ENCODE data around the gene MAB21L3. TPM values are rescaled to one million over a fixed set of nuclear protein-coding genes. Genes with fewer than 3 reads are reported as not detected.

Gene MAB21L3
- total RNA-seq, 4 donors from 2014 or later, result not detected

- Histone ChIP-seq H3K27ac (no peak overlapping the region), H3K36me3 (no peaks in the 10 kb centered on the region), H3K4me1 (no peaks in the 10 kb centered on the region), H3K9me3 (no peaks in the 10 kb centered on the region), H3K4me3 (no peak overlapping the region), H3K27me3 (no peaks in the 10 kb centered on the region)
- intact Hi-C loops (cut with DNase I; ENCODE audit: low total_unique reads), result no loop called here
- TF ChIP-seq, protein P1, sequence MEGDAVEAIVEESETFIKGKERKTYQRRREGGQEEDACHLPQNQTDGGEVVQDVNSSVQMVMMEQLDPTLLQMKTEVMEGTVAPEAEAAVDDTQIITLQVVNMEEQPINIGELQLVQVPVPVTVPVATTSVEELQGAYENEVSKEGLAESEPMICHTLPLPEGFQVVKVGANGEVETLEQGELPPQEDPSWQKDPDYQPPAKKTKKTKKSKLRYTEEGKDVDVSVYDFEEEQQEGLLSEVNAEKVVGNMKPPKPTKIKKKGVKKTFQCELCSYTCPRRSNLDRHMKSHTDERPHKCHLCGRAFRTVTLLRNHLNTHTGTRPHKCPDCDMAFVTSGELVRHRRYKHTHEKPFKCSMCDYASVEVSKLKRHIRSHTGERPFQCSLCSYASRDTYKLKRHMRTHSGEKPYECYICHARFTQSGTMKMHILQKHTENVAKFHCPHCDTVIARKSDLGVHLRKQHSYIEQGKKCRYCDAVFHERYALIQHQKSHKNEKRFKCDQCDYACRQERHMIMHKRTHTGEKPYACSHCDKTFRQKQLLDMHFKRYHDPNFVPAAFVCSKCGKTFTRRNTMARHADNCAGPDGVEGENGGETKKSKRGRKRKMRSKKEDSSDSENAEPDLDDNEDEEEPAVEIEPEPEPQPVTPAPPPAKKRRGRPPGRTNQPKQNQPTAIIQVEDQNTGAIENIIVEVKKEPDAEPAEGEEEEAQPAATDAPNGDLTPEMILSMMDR (IDR thresholded peaks at IDR 0.05), result no peak
- TF ChIP-seq POLR2A (IDR thresholded peaks at IDR 0.05), result no peak
- no peak for DNase-seq
Observed at GRCh38 chr1:116099379-116099778, 11.8 kb upstream of the MAB21L3 start.

DNA sequence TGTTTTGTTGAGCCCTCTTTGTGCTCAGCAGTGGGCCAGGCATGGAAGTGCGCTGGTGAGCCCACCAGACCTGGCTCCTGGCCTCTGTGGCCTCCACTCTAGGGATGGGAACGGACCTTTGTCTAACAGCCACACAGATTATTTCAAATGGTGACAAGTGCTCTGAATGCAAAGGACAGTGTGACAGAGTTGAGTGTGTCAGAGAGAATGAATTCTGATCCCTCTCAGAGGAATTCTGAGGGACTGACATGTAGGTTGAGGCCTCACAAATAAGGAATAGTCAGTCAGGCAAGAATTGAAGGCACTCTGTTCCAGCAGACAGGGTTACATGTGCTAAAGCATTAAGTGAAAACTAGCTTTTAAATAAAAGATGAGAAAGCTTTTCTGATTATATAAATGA lies 11.3 kb upstream of the MAB21L3 start:
- Histone ChIP-seq H3K4me3 (no peak overlapping the region), H3K4me1 (no peaks in the 10 kb centered on the region), H3K9me3 (no peaks in the 10 kb centered on the region), H3K36me3 (no peaks in the 10 kb centered on the region), H3K27ac (no peak overlapping the region), H3K27me3 (no peaks in the 10 kb centered on the region)
- intact Hi-C loops (cut with DNase I; ENCODE audit: low total_unique reads), result no loop called here
- TF ChIP-seq POLR2A (IDR thresholded peaks at IDR 0.05), result no peak
- DNase-seq, result no peak

DNA sequence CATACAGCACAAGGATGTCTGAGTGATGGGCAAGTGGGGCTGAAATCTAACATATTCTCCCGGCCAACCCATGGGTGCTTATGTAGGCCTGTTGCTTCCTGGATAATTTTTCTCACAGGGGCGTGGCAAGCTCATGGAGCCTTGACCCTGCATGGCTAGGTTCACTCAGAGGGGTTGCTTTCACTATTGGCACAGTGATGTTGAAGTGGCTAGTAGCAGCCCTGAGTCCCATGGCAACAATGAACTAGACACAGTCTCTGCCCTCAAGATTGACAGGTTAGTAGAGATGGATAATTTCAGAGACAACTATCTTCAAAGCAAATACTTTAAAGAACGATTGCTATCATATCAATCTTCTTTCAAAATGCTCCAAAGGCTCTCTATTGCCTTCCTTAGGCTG lies 6.5 kb upstream of the MAB21L3 start:
- intact Hi-C loops (cut with DNase I; ENCODE audit: low total_unique reads), result no loop called here
- no peak overlapping the region for H3K27ac ChIP-seq
- H3K9me3 ChIP-seq, result no peaks in the 10 kb centered on the region
- DNase-seq, result no peak
- H3K27me3 ChIP-seq, result no peaks in the 10 kb centered on the region
- TF ChIP-seq POLR2A (IDR thresholded peaks at IDR 0.05), result no peak
- TF ChIP-seq, protein P1 (IDR thresholded peaks at IDR 0.05), result no peak
- H3K4me3 ChIP-seq, result no peak overlapping the region
- no peaks in the 10 kb centered on the region for H3K36me3 ChIP-seq
- H3K4me1 ChIP-seq, result no peaks in the 10 kb centered on the region

DNA sequence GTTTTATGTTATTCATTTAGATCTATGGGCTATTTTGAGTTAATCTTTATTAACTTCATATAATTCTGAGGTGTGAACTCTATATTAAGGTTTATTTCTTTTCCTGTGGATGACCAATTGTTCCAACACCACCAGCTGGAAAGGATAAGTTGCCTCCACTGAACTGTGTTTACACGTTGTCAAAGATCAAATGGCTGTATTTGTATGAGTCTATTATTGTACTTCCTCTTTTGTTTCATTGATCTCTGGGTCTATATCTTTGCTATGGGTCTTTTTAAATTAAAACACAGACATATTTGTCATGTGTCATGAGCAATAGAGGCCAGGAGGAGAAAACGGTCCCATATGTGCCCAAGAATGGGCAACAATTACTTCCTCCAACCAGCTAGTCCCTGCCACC lies 5.2 kb upstream of the MAB21L3 start:
- H3K36me3 ChIP-seq, result no peaks in the 10 kb centered on the region
- no peaks in the 10 kb centered on the region for H3K9me3 ChIP-seq
- no peaks in the 10 kb centered on the region for H3K4me1 ChIP-seq
- H3K27ac ChIP-seq, result no peak overlapping the region
- intact Hi-C loops (cut with DNase I; ENCODE audit: low total_unique reads), result no loop called here
- no peaks in the 10 kb centered on the region for H3K27me3 ChIP-seq
- TF ChIP-seq, protein P1 (IDR thresholded peaks at IDR 0.05), result no peak
- no peak for TF ChIP-seq POLR2A (IDR thresholded peaks at IDR 0.05)
- no peak overlapping the region for H3K4me3 ChIP-seq
- no peak for DNase-seq

DNA sequence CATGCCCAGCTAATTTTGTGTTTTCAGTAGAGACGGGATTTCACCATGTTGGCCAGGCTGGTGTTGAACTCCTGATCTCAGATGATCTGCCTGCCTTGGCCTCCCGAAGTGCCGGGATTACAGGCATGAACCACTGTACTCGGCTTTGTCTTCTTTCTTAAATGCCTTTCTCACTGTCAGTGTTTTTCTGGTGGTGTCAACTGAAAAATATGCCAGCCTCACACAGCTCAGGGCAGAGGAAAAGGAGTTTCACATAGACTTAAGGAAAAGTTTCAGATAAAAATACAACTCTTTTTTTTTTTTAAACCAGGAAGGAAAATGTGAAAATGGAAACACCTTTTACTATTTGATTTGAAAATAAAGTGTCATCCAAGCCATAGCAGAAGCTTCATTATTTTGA lies 4.6 kb upstream of the MAB21L3 start:
- Histone ChIP-seq H3K27ac (no peak overlapping the region), H3K36me3 (no peaks in the 10 kb centered on the region), H3K9me3 (no peaks in the 10 kb centered on the region), H3K27me3 (no peaks in the 10 kb centered on the region), H3K4me3 (no peak overlapping the region), H3K4me1 (no peaks in the 10 kb centered on the region)
- TF ChIP-seq, protein P1 (IDR thresholded peaks at IDR 0.05), result no peak
- no peak for TF ChIP-seq POLR2A (IDR thresholded peaks at IDR 0.05)
- DNase-seq, result no peak
- intact Hi-C loops (cut with DNase I; ENCODE audit: low total_unique reads), result no loop called here

DNA sequence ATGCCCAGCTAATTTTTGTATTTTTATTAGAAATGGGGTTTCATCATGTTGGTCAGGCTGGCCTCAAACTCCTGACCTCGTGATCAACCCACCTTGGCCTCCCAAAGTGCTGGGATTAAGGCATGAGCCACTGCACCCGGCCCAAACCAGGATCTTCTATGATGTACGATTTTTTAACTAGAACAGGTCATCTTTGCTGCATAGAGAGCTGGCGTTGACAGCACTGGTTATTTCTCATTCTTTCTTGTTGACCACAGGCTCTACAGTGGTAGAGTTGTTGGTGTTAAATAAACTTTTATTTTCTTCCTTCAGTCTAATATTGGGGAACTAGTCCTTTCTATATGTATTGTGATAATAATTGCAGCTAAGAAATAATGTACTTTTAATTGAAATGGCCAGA lies 3.8 kb upstream of the MAB21L3 start:
- no peaks in the 10 kb centered on the region for H3K4me1 ChIP-seq
- H3K27me3 ChIP-seq, result no peaks in the 10 kb centered on the region
- no peaks in the 10 kb centered on the region for H3K36me3 ChIP-seq
- no peak overlapping the region for H3K4me3 ChIP-seq
- intact Hi-C loops (cut with DNase I; ENCODE audit: low total_unique reads), result no loop called here
- H3K9me3 ChIP-seq, result no peaks in the 10 kb centered on the region
- H3K27ac ChIP-seq, result no peak overlapping the region
- no peak for DNase-seq
- TF ChIP-seq, protein P1 (IDR thresholded peaks at IDR 0.05), result no peak
- TF ChIP-seq POLR2A (IDR thresholded peaks at IDR 0.05), result no peak

Data from uterus (tissue), 4 donors.